HG02938 (cell line): ENCODE measurements around the gene AOPEP.
"Not testable (repeated sequence)": the region's sequence is repeated elsewhere in the genome, so short reads cannot be mapped to it uniquely, and the experiment has no call there.

Experiments used
- ATAC-seq: cut with Tn5 transposase; IDR thresholded peaks from one replicate; pipeline ENCODE4 v1.9.1; 2021; ENCODE audit warnings: mild to moderate bottlenecking, moderate library complexity; ENCODE audit not compliant: unreplicated experiment

Gene AOPEP

DNA sequence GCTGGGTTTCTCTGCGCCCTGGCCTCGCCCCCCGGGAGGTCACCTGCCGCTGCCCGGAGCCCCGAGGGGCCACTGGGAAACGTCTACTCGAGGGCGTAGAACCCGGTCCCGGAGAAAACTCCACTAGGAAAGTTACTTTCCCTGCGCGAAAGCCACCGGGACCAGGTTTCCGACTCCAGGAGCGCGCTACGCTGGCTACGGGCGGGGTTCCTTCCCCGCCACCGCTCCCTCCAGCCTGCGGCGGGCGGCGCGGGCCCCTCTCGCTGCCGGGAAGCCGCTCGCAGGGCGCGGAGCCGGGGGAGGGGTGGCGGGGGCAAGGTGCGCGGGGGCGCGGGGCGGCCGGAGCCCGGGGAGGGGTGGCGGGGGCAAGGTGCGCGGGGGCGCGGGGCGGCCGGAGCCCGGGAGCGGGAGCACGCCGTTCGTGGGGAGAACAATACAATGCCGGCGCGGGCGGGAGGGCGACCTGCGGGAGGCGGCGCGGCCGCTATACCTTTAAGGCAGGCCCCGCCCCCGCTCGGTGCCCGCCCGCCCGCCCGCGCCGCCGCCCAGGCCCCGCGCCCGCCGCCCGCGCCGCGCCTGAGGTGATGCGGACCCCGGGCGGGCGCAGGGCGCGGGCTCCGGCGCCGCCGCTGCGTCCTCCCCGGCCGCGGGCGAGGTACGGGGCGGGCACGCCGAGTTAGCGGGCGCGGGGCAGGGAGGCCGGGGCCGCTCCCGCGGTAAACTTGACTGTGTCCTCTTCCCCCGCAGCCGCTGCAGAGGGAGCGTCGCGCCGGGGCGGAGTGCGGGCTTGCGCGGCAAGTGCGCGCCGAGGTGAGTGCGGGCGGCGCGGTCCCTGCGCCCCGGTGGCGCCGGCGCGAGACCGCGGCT lies 278.1 kb downstream of the AOPEP start:
- ATAC-seq = no peak

DNA sequence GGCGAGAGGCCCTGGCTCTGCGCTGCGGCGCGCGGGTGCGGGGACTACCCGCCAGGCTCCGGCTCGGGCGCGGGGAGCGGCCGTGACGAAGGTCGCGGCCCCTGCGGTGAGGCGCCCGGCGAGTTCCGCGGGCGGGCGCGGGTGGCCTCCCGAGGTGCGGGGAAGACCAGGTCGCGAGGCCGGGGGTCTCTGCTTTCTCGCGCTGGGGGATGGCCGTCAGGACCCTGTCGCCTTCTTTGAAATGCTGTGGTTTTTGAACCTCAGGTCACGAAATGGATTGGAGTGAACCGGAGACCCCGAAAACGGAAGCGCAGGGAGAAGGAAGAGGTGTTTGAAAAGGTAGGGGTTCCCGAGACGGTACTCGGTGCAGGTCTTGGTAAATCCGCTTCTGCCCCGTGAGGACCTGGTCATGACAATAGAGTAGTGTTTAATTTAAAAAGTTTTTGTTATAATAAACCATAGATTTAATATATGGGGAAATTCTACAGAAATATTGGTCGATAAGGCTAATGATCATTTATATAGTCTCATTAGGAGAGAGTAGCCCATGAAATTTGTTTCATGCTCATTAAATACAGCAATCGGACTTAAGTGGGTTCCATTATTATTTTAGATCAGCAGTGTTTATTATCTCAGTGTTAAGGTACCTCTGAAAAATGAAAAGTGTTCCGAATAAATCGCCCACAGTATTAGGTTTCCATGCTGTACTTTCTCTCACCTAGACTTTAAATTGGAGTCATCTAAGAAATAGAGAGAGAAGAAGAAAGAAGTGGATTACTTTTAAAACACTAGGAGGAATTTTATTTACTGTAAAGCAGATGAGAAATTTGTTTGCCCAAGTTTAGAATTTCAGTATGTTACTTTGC lies 279.0 kb downstream of the AOPEP start:
- no peak for ATAC-seq

DNA sequence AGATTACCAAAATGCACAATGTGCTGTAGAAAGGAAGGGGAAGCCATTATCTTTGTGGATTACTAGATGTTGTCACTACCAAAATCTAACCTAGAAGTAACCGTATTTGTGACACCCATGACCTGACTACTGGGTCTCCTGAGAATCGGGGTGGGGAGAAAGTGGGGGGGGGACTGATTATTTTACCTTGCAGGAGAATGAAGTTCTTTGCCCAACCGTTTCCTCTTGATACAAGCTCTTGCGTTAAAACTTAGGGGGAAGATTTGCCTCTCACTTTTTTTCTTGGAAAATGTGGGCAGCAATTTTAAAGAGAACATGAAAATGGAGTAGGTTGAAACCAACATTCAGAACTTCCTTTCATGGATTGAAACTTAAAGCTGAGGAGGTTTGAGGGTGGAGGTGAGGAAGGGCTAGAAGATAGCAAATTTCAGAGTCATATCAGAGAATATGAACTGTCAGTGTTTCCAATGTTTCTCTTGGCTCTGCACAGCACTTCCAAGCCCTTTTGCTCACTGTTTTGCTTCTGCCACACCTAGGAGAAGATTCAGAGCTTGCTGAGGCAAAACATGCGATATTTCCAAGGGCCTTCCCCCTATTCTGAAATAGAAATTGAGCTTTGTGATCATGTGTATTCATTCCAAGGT lies 280.8 kb downstream of the AOPEP start:
- no peak for ATAC-seq

DNA sequence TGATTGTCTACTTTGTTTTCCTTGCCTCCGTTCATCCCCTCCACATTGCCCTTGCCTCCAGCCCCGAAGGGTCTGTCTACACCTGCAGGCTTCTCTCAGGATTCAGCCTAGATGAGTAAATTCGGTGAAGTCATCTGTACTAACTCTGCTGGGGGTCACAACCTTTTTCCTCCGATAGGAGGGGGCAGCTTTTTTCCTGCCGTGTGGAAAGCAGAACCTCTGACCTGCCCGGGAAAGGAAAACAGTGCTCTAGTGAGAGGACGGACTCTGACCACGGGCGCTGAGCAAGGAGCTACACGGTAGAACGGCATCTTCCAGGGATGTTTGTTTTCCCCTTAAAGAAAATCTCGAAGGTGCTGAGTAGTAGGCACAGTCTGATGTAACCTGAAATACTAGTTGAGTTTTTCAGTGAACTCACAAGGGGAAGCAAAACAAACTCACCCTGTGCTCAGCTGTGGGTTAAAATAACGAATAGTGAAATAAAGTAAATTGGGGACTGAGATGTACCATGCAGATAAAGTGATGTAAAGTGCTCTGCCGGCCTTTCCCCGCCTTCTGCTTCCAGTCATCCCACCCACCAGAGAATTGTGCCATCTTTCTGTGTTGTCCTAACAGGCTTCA lies 281.8 kb downstream of the AOPEP start:
- ATAC-seq = no peak

DNA sequence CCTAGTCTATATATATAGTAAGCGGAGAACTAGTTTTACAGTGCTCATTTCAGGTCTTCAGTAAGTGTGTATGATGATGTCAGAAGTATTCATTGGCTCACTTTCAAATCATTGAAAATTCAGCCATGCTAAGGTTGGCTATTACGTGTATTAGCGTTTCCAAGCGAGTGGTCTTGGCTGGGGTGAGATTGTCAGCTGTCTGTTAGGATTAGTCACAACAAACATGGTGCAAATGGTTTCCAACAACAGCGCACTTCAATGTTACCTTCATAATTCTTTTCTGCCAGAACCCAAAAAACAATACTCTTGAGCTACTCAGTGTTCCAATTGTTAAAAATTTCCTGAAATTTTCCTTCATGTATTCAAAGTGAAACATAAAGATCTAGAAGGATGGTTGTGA lies 283.0 kb downstream of the AOPEP start:
- no peak for ATAC-seq

DNA sequence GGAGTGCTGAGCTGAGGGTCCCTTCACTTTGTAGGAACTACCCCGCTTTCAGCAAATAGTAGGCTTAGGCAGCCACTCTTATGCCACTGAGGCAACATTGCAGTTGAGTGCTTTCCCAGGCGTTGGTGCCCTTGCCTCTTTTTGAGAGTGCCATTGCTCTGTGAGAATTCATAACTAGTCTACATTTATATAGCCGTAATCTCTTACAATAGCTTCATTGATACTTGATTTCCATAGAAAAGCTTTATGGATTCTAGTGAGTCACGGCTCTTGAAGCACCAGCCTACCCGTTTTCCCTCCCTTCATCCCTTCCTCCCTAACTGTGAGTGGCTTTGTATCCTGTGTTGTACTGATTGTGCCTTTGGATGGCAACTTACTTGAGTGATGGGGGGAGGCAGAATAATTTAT lies 283.9 kb downstream of the AOPEP start:
- ATAC-seq = no peak

DNA sequence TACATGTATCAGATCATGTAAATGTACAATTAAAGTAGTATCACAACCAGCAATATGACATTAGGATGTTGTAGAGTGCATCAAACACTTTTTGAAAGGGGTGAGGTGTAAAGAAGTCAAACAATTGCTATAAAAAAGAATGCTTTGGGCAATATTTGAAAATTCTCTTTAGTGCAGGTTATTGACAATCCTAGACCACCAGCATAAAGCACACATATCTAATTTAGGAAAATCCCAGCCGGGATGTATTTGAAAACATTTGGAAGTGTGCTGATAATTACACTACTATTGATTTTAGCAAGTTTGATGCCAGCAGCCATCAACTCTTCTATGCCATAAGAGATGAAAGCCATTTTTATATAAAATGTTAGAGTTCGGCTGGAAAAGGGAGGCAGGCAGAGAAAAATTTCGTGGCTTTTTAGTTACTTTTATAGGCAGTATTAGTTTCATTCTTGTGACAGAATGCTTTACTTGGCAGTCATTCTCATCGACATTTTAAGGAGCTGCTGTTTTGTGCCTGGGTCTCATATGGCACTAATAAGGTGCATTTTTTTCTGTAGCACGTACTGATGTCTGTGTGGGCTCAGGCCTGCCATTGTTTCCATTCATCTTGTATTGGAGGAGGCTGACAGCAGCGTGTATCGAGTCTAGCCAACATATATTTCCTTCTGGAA lies 285.7 kb downstream of the AOPEP start:
- no peak for ATAC-seq

DNA sequence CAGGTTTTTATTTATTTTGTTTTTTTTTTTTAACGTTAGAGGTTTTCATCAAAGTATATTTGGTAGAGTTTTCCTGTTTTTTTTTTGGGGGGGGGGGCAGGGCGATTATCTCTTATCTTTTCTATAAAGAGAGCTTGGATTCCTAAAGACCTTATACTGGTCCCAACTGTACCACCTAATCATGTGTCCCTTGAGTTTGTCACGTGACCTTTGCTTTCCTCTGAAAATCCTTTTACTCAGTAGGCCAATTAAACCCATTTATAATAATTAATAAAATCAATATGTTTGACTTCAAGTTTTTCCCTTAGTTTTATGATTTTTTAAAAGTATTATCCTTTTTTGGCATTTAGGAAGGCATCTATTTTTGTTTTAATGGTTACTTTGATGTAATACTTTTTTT lies 286.4 kb downstream of the AOPEP start:
- ATAC-seq = no peak

DNA sequence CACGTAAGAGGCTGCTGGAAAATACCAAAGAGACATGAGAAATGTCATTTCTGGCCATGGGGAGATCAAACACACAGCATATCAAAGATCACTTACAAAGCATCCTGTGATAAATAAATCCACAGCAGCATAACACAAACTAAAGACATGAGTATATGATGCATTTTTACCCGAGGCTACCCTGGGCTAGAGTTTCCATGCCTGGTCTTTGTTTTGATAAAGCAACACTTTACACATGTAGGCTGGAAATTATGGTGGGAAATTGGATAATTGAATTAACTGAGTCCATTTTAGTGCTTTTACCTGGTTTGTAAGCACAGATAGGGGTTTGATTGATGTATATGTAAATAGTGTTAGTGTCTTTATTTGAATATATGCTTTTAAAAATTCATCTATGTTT lies 288.4 kb downstream of the AOPEP start:
- no peak for ATAC-seq

DNA sequence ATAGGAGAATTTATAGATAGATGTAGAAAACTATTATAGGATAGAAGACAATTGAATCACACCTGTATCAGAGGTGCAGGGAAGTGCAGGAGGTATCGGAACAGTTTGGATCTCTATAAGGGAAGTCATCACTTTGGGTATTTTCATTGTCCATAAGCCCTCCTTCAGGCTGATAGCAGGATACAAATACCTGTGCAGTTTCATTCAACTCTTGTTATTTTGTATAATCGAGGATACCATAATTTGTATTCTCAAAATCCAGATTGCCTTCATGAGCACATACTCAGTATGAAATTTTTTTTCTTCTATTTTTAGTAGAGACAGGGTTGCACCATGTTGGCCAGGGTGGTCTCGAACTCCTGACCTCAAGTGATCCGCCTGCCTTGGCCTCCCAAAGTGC lies 289.1 kb downstream of the AOPEP start:
- no peak for ATAC-seq

DNA sequence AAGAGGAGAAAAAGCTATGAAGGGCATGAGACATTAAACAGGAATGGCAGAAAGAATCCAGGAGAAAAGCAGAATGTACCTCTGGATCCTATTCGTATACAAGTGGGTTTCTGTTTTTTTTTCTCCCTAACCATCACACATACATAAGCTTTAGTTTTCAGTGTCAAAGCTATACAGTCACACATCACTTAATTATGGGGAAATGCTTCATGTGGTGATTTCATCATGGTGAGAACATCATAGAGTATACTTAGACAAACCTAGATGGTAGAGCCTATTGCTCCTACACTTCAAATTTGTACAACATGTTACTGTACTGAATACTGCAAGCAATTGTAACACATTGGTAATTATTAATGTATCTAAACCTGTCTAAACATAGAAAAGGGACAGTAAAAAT lies 290.6 kb downstream of the AOPEP start:
- no peak for ATAC-seq

DNA sequence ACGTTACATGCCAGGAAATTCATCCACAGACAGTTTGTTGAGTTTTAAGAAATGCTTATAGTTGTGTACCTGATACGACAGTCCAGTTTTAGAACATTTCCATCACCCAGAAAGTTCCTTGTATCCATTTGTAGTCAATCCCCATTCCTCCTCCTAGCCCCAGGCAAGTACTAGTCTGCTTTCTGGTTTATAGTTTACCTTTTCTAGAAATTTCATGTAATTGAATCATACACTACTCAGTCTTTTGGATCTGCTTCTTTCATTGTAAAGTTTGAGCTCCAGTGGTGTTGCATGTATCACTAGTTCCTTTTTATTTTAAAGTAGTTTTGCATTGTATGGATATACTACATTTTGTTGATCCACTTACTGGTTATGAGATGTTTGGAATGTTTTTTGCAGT lies 291.2 kb downstream of the AOPEP start:
- no peak for ATAC-seq

DNA sequence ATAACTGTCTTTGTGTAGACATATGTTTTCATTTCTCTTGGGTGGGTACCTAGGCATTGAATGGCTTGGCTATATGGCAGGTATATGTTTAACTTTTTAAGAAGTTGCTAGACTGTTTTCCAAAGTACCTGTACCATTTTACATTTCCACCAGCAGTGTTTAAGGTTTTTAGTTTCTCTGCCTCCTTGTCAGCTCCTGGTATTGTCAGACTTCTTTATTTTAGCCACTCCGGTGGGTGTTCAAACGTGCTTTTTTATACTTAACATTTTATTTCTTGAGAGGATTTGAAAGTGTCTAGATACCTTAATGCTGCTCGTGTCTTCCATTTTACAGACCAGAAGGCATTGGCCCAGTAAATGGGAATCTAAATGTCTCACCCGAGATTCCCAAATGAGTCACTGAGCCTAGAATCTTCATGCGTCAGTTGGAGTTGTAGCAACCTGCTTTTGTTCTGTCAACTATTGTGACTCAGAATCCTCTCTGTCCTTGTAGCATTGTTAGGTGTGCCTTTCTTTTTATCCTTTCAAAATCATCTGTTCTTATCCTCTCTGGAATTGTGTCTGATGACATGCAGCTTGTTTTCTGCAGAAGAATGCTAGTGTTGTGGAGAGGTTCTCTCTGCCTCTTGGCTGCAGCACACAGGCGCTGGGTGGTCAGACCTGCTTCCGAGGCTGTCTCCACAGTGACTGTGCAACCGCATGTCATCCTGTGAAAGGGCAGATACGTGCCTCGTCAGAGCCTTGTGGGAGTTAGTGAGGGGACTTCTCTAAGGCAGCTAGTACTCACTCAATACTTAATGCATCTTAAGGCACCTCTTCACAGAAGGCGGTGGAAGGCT lies 291.8 kb downstream of the AOPEP start:
- no peak for ATAC-seq

DNA sequence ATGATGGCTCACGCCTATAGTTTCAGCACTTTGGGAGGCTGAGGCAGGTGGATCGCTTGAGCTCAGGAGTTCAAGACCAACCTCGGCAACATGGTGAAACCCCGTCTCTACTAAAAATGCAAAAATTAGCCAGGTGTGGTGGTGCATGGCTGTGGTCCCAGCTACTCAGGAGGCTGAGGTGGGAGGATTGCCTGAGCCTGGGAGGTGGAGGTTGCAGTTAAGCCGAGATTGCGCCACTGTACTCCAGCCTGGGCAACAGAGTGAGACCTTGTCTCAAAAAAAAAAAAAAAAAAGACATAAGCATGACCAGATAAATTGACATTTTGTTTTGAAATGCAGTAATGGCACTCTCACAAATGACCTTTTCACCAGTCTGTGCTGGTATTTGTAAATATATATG lies 294.1 kb downstream of the AOPEP start:
- not testable (repeated sequence) for ATAC-seq

DNA sequence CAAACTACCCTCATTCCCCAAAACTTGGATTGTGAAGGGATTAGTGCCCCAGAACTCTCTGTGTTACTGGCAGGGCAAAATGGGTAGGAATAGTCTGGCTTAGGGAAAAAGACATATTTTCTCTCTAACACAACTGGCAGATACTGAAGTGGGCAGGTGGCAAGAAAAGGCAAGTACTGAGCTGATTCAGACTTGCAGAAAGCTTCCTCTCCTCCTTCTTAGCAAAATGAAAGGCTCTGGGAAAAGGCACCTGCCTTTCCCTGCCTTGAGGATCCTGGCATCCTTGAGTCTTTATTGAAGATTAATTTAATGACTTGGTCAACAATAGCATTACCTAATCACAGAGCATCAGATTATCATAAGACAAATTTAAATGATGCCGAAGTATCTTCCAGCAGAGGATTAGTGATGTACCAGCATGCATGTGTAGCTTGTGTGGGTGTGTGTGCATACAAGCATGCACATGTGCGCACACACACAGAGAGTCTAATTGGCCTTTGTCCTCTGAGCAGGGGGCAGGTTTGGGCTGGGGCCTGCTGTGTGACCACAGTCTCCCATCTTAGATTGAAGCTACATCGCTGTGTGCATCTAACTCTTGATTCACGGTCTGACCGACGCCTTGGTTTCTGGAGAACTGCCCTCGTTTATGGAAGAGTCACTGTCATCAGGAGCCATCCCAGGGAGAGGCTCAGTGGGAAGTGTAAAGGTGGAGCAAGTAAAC lies 294.8 kb downstream of the AOPEP start:
- ATAC-seq = no peak

DNA sequence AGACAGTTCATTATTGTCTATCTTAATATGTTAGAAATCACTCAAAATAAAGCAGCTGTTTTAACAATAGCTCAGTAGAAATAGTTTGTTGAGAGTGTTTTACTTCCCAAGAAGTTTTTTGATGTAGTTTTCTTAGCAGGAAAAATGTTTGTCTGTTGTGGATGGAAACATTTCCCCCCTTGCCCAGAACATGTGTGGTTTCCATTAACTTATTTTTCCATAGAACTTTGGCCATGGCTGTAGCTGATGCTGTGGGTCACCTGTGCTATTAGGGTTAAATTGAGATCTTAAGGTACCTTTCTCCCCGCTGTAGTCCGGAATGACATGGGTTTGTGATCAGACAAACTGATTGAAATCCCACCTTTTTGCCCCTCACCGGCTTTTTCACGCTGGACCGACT lies 296.2 kb downstream of the AOPEP start:
- no peak for ATAC-seq

DNA sequence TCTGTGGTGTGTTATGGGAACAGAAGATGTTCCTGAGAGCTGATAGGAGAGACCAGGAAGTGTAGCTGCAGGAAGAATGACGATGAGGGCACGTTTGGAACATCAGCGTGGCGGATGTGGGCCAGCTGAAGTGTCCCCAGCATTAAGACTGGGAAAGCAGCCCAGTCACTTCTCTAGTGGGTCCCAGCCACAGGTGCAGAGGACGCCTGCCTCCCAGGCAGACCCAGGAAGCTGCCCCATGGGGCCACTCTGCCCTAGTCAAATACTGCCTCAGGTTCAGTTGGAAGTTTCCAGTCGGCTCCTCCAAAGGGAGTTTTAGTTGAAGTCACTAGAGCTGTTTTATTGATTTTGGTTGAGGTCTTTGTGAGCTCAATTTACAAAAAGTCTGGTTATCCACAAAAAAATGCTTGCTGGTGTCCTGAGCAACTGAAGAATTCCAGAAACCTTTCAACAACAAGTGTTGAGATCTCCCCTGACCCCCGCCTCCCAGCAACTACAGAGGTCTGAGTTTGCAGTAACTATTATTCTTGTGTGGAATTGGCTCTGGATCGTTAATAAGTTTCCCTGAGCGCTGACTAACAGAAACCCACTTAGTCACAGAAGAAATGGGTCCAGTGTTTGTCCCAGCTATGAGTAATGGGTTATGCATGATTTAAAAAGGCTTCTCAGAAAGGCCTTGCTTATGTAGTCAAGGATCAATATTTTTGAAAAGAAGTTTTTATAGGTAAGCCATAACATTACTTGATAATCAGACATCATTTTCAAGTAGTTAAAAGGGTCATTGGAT lies 296.9 kb downstream of the AOPEP start:
- no peak for ATAC-seq

DNA sequence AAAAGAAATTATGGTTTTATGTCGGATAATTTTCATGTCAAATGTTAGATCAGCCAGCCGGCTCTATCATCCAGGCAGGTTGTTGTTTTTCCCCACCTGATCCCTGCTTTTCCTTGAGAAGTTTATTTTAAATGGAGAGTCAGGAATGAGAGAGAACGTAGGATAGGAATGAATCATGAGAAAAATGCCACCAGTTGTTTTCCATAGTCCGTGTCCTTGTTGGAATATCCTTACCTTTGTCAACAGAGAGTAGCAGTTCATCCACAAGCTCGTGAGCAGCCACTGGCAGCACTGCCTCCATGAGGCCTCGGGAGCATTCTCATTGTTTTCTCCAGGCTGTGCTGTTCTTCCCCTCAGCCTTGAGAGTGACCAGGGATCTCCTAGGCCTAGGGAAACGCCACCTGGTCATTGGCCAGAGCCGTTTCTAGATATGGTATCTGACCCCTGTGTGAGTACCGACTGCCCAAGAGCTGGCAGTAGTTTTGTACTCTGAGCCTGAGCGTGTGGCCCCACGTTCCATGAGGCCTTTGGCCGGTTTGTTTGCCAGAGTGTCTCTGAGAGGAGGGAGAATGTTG lies 297.7 kb downstream of the AOPEP start:
- ATAC-seq = no peak
